ENCODE measurements around the gene ZDHHC11B.

DNA sequence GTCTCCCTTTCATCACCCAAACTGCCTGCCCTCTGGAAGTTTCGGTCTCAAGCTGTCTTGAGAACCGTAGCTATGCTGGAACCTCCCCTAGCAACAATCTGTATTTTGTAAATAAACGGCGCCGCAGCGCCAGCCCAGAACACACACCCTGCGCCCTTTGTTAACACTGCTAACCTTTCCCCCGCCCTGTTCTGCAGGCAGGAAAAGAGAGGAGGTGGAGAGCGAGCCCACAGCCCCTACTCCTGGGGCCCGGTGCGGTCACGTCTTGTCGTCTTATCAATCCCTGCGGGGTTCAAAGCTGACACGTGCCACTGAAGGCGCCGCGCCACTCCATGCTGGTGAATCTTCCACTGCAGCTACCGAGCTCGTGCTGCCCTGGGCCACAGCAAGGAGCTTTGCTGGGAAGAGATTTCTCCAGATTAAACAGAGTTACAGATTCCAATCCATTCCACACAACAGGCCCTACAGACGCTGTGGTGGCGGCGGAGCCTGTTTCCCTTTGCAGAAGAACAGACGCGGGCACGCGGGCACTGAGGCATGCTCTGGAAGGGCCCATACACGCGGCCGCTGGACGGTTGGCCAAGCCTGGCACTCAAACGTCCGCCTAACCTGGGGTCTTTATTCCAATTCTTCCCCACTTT, 25.3 kb downstream of the ZDHHC11B start:
- no peak for TF ChIP-seq CTCF (IDR thresholded peaks at IDR 0.05)
- no peak for TF ChIP-seq EZH2 (IDR thresholded peaks at IDR 0.05)

All from neural progenitor cell (in vitro differentiated cells).